Common myeloid progenitor, CD34-positive (primary cell): Measurements from ENCODE around the gene WHRN.

ENCODE experiments used
- CTCF ChIA-PET: fragments of 350-600 bp; sonication (Branson Sonifier 250); formaldehyde crosslinking; loops from one replicate; lab custom pipeline; 2021; ENCODE audit warnings: antibody characterized with exemption; lab: Charles Lee
- POLR2A ChIA-PET: fragments of 350-600 bp; sonication (Branson Sonifier 250); formaldehyde crosslinking; loops from one replicate; lab custom pipeline; 2021; ENCODE audit warnings: antibody characterized with exemption; lab: Charles Lee
- DNase-seq, 3 donors: peaks; one replicate each; pipeline versions ENCODE4 v3.0.0 to v3.0.0-alpha.2; 2013
- H3K27ac ChIP-seq, 2 experiments: 1 replicate in 1 of 2; 2 replicates in 1 of 2; pipeline ENCODE4 v1.7.0; 2013; ENCODE audit warnings: inconsistent platforms in 2 of 2, low read length in 2 of 2, mild to moderate bottlenecking in 2 of 2, low read depth in 1 of 2, moderate library complexity in 1 of 2; ENCODE audit not compliant: severe bottlenecking in 2 of 2, insufficient read depth in 1 of 2, poor library complexity in 1 of 2
- H3K27me3 ChIP-seq, 5 experiments: replicated peaks in 2 of 5; 1 replicate in 3 of 5; 2 replicates in 2 of 5; pipeline versions ENCODE4 v1.6.1 to v1.7.0; 2013; ENCODE audit warnings: low read length in 4 of 5, mild to moderate bottlenecking in 2 of 5, moderate library complexity in 2 of 5, inconsistent platforms in 1 of 5; ENCODE audit not compliant: insufficient read depth in 5 of 5, control insufficient read depth in 4 of 5
- H3K36me3 ChIP-seq, 4 experiments: 1 replicate in 2 of 4; 2 replicates in 2 of 4; pipeline versions ENCODE4 v1.6.1 to v1.7.0; 2013; ENCODE audit warnings: low read length in 3 of 4, control low read depth in 1 of 4, mild to moderate bottlenecking in 1 of 4; ENCODE audit not compliant: control insufficient read depth in 4 of 4, insufficient read depth in 4 of 4
- H3K4me1 ChIP-seq, 4 experiments: 1 replicate in 3 of 4; 2 replicates in 1 of 4; pipeline versions ENCODE4 v1.6.1 to v1.7.1; 2013; ENCODE audit warnings: low read length in 3 of 4, mild to moderate bottlenecking in 3 of 4, control low read depth in 1 of 4, inconsistent platforms in 1 of 4, moderate library complexity in 1 of 4; ENCODE audit not compliant: control insufficient read depth in 4 of 4, insufficient read depth in 4 of 4; ENCODE audit errors: control extremely low read depth in 1 of 4
- H3K4me3 ChIP-seq, 7 experiments: 1 replicate in 4 of 7; 2 replicates in 3 of 7; pipeline versions ENCODE4 v1.5.1 to v1.7.0; 2013; ENCODE audit warnings: mild to moderate bottlenecking in 7 of 7, low read length in 6 of 7, moderate library complexity in 6 of 7, inconsistent platforms in 2 of 7, low read depth in 2 of 7, control low read depth in 1 of 7; ENCODE audit not compliant: insufficient read depth in 4 of 7, control insufficient read depth in 1 of 7; ENCODE audit errors: extremely low read depth in 1 of 7
- H3K9me3 ChIP-seq, 5 experiments: 1 replicate in 4 of 5; 2 replicates in 1 of 5; pipeline versions ENCODE4 v1.6.1 to v1.7.1; 2013; ENCODE audit warnings: low read length in 4 of 5, mild to moderate bottlenecking in 2 of 5, inconsistent platforms in 1 of 5, low read depth in 1 of 5, moderate library complexity in 1 of 5; ENCODE audit not compliant: control insufficient read depth in 4 of 5, insufficient read depth in 2 of 5; ENCODE audit errors: control extremely low read depth in 1 of 5
- WGBS: methylation state at CpG from one replicate; pipeline ENCODE4 v1.1.5; 2013; ENCODE audit not compliant: insufficient coverage; 5-methylcytosine and 5-hydroxymethylcytosine counted together

WHRN gene

DNA sequence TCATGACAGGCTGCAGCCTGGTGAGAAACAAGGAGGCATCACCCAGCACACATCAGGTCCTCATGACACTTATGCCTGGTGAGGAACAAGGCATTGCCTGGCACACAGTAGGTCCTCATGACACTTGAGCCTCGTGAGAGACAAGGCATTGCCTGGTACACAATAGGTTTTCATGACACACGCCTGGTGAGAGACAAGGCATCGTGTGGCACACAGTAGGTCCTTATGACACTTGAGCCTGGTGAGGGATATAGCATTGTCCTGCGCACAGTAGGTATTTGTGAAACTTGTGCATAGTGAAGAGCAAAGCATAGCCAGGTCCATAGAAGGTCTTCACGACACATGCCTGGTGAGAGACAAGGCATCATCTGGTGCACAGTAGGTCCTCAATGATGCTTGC, 23.5 kb downstream of the WHRN start:
- H3K36me3 ChIP-seq, result no peaks in the 10 kb centered on the region
- no peak overlapping the region for H3K27ac ChIP-seq
- no peak for DNase-seq
- H3K27me3 ChIP-seq, result peaks cover 0 to 2% (median 0%) of the 10 kb centered on the region in 5 experiments
- no peaks in the 10 kb centered on the region for H3K9me3 ChIP-seq
- peaks cover 5 to 28% (median 7%) of the 10 kb centered on the region in 4 experiments for H3K4me1 ChIP-seq
- WGBS, result 96% methylated on average over 5 of the region's 5 CpGs
- CTCF ChIA-PET, result no interaction called here
- POLR2A ChIA-PET, result no interaction called here
- no peak overlapping the region for H3K4me3 ChIP-seq

DNA sequence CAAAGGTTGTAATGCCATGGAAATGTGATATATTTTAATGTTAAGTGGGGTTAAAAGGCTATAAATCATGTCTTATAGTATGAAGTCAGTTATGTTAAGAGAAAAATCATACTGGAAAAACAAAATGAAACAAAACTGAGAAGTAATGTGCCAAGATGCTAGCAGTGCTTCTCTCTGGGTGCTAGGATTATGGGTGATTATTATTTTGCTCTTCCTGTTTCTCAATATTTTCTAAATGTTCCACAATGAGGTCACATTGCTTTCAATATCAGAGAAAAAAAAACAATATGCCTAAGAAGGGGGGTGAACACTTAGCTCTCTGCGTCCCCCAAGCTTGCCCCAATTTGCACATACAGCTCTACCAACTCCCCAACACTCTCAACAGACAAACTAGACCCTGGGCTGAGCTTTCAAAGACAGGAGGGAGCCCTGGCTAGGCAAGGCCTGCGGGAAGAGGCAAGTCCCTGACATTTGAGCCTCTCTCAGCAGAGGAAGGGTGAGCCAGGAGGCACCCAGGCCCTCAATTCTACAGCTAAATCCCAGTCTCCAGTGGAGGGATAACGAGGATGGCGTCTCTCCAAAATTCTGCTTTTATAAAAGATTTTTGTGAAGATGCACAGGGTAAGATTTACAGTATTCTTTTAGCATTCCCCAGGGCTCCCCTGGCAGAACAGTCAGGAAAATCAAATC, 24.4 kb downstream of the WHRN start:
- H3K27ac ChIP-seq, result no peak overlapping the region
- POLR2A ChIA-PET, result no interaction called here
- H3K4me1 ChIP-seq, result peaks cover 5 to 28% (median 7%) of the 10 kb centered on the region in 4 experiments
- CTCF ChIA-PET, result interaction anchor here (0.6 to 1.3 kb wide), 4 partner anchors 9 to 53 kb away, joined by 3 to 5 read pairs (median 3); no protein-coding TSS in a partner anchor
- WGBS, result 78% methylated on average over 1 of the region's 4 CpGs
- peaks cover 0 to 2% (median 0%) of the 10 kb centered on the region in 5 experiments for H3K27me3 ChIP-seq
- H3K36me3 ChIP-seq, result no peaks in the 10 kb centered on the region
- H3K4me3 ChIP-seq, result no peak overlapping the region
- H3K9me3 ChIP-seq, result no peaks in the 10 kb centered on the region
- DNase-seq, result no peak

DNA sequence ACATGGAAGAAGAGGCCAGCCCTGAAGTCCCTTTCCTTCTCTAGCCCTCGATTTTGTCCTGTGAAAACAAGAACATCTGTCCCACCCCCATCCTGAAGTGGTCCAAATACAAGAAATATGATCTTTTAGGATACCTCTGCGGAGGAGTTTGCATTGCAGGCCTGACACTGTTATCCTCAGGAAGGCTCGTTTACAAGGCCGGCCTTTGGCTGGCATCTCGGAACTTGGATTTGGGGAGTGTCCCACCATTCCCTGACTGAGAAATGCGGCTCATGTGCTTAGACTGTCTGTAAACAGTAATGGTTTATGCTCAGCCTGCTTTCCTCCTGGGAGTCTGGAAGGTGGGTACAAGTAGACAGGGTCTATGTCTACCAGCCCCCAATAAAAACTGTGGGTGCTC, 26.4 kb downstream of the WHRN start:
- Histone ChIP-seq H3K4me3 (no peak overlapping the region), H3K4me1 (peaks cover 5 to 33% (median 14%) of the 10 kb centered on the region in 4 experiments), H3K9me3 (no peaks in the 10 kb centered on the region), H3K27me3 (peaks cover 0 to 2% (median 0%) of the 10 kb centered on the region in 5 experiments), H3K36me3 (no peaks in the 10 kb centered on the region), H3K27ac (no peak overlapping the region)
- no peak for DNase-seq
- WGBS, result 98% methylated on average over 6 of the region's 6 CpGs
- ChIA-PET POLR2A (no interaction called here), CTCF (no interaction called here)

DNA sequence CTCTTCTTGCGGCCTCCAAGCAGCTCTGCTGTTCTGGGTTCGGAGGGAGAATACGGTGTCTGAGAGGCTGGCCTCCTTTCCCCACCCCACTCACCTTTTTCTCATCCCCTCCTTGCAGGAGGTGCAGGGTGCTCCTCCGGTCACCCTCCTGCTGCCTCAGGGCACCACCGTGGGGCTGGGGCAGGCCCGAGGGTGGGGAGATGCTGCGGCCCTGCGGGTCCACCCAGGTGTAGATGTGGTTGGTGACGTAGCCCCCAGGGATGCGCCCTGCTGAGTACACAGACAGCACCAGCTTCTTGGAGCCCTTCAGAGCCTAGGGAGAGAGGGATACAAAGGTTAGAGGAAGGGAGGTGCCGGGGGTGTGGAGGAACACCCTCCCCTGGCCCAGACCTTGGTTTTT, 26.8 kb downstream of the WHRN start:
- no peaks in the 10 kb centered on the region for H3K9me3 ChIP-seq
- ChIA-PET POLR2A (no interaction called here), CTCF (interaction anchor here (1.9 kb wide), 1 partner anchor 29 kb away, joined by 8 read pairs; no protein-coding TSS in a partner anchor)
- DNase-seq, result no peak
- peaks cover 5 to 33% (median 14%) of the 10 kb centered on the region in 4 experiments for H3K4me1 ChIP-seq
- peaks cover 0 to 2% (median 0%) of the 10 kb centered on the region in 5 experiments for H3K27me3 ChIP-seq
- H3K36me3 ChIP-seq, result no peaks in the 10 kb centered on the region
- WGBS, result 97% methylated on average over 10 of the region's 11 CpGs
- no peak overlapping the region for H3K27ac ChIP-seq
- no peak overlapping the region for H3K4me3 ChIP-seq

DNA sequence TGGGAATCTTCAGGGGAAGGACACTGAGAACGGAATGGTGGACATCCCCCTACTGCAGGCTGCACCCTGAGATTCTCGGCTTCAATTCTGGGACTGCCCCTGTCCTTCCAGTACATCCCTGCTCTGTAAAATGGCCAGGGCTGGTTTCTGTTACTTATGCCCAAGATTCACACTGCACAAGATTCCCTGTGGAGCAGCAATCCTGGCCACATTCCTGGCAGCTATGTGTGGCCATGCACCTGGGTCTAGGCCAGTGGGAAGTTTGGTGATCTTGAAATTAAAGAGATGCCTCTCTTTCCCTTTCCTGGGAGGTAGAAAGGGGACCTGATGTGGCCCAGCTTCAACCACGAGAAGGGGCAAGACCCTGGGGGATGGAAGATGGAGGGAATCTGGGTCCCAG, 27.6 kb downstream of the WHRN start:
- H3K27me3 ChIP-seq, result peaks cover 0 to 2% (median 0%) of the 10 kb centered on the region in 5 experiments
- no peak overlapping the region for H3K27ac ChIP-seq
- peaks cover 5 to 29% (median 12%) of the 10 kb centered on the region in 4 experiments for H3K4me1 ChIP-seq
- H3K9me3 ChIP-seq, result no peaks in the 10 kb centered on the region
- WGBS, result 100% methylated on average over 2 of the region's 3 CpGs
- H3K36me3 ChIP-seq, result no peaks in the 10 kb centered on the region
- DNase-seq, result no peak
- H3K4me3 ChIP-seq, result no peak overlapping the region
- ChIA-PET CTCF (interaction anchor here (1.9 to 5.6 kb wide), 2 partner anchors 9 to 30 kb away, joined by 8 to 37 read pairs; no protein-coding TSS in a partner anchor), POLR2A (no interaction called here)

DNA sequence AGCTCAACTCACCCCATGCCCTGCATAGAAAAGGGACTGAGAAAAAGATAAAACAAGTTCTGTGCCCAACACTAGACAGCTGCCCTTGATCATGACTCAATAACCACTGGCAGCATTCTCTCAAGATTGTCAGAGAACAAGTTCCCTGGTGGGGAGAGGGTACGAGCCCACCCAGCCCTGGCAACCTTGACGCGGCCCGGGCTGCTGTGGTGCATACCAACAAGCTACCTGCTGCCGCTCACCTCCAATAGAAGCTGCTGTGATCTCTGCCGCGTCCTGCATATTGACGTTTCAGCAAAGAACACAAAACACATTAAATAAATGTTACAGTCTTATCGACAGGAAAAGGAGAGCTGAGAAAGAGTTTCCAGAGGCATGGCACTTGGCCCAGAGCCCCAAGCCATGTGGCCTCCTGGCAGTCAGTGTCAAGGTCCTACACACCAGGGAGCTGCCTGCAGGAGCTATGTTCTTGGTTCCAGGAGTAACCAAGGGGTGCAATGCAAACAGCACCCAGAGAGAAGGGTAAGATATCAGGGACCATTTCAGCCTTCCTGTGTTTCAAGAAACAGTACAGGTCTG, 28.3 kb downstream of the WHRN start:
- Histone ChIP-seq H3K9me3 (no peaks in the 10 kb centered on the region), H3K27ac (no peak overlapping the region), H3K4me1 (peaks cover 0 to 23% (median 7%) of the 10 kb centered on the region in 4 experiments), H3K27me3 (peaks cover 0 to 2% (median 0%) of the 10 kb centered on the region in 5 experiments), H3K4me3 (no peak overlapping the region), H3K36me3 (no peaks in the 10 kb centered on the region)
- ChIA-PET CTCF (interaction anchor here (1.9 to 5.6 kb wide), 2 partner anchors 10 to 31 kb away, joined by 8 to 37 read pairs; no protein-coding TSS in a partner anchor), POLR2A (no interaction called here)
- WGBS, result 96% methylated on average over 5 of the region's 9 CpGs
- DNase-seq, result no peak
